Fibroblast of lung (primary cell): ENCODE measurements around the gene WRAP73. TPM values are rescaled to one million over a fixed set of nuclear protein-coding genes. Genes with fewer than 3 reads are reported as not detected.
A peak's percentile ranks its signal among the peaks of the same experiment; 100 is the strongest.

Source experiments
- DNase-seq, 2 donors: peaks; one replicate each; pipeline versions ENCODE4 v3.0.0 to v3.0.0-alpha.2; 2010; ENCODE audit warnings: low read depth in 2 of 2
- H2AFZ ChIP-seq: 2 replicates; pipeline ENCODE4 v1.5.1; 2012; ENCODE audit warnings: low read length, control low read depth, inconsistent platforms
- H3K27ac ChIP-seq: 2 replicates; pipeline ENCODE4 v1.5.1; 2011; ENCODE audit warnings: low read length, control low read depth; ENCODE audit not compliant: insufficient read depth
- H3K27me3 ChIP-seq: 2 replicates; pipeline ENCODE4 v1.5.1; 2011; ENCODE audit warnings: mild to moderate bottlenecking, low read length; ENCODE audit not compliant: control insufficient read depth, insufficient read depth
- H3K36me3 ChIP-seq: 2 replicates; pipeline ENCODE4 v1.5.1; 2011; ENCODE audit warnings: low read length; ENCODE audit not compliant: control insufficient read depth, insufficient read depth
- H3K4me1 ChIP-seq: 2 replicates; pipeline ENCODE4 v1.5.1; 2011; ENCODE audit warnings: low read length; ENCODE audit not compliant: control insufficient read depth, insufficient read depth; ENCODE audit errors: extremely low read depth
- H3K4me2 ChIP-seq: 2 replicates; pipeline ENCODE4 v1.5.1; 2011; ENCODE audit warnings: low read length, control low read depth; ENCODE audit not compliant: insufficient read depth; ENCODE audit errors: extremely low read depth
- H3K4me3 ChIP-seq, 4 experiments: fragments of 200-600 bp in 1 of 4; sonication (generic) in 1 of 4; replicated peaks in 1 of 4; 2 replicates each; pipeline ENCODE4 v1.5.1; 2011 to 2016; ENCODE audit warnings: low read length in 4 of 4, low read depth in 3 of 4, mild to moderate bottlenecking in 3 of 4, control low read depth in 2 of 4, inconsistent platforms in 1 of 4, mixed read lengths in 1 of 4; ENCODE audit not compliant: insufficient read depth in 1 of 4; ENCODE audit errors: control extremely low read depth in 1 of 4
- H3K79me2 ChIP-seq: 2 replicates; pipeline ENCODE4 v1.5.1; 2012; ENCODE audit warnings: mild to moderate bottlenecking, low read length, inconsistent platforms; ENCODE audit not compliant: control insufficient read depth, insufficient read depth
- H3K9ac ChIP-seq: 2 replicates; pipeline ENCODE4 v1.5.1; 2011; ENCODE audit warnings: mild to moderate bottlenecking, low read length, control low read depth; ENCODE audit not compliant: insufficient read depth
- H3K9me3 ChIP-seq: 2 replicates; pipeline ENCODE4 v1.5.1; 2012; ENCODE audit warnings: low read depth, low read length; ENCODE audit not compliant: control insufficient read depth, insufficient read depth
- H4K20me1 ChIP-seq: 2 replicates; pipeline ENCODE4 v1.5.1; 2011; ENCODE audit warnings: low read length; ENCODE audit not compliant: control insufficient read depth, insufficient read depth; ENCODE audit errors: extremely low read depth
- CTCF ChIP-seq, 2 donors: IDR thresholded peaks in 1 of 2; conservative IDR thresholded peaks in 1 of 2; 1 replicate in 1 of 2; 2 replicates in 1 of 2; pipeline ENCODE4 v1.5.1; 2011 to 2012; ENCODE audit warnings: low read length in 2 of 2, control low read depth in 1 of 2, inconsistent platforms in 1 of 2, low read depth in 1 of 2, mild to moderate bottlenecking in 1 of 2
- EZH2 ChIP-seq: IDR thresholded peaks from 2 replicates; pipeline ENCODE4 v1.5.1; 2012; ENCODE audit warnings: low read length, control low read depth, mild to moderate bottlenecking; ENCODE audit errors: missing control alignments
- polyA plus RNA-seq, 2 donors: library from polyadenylated mRNA; depleted of rRNA in 1 of 2; stranded (reverse) in 1 of 2; unstranded in 1 of 2; fragments of >200 nt; gene quantifications; 2 replicates each; pipeline ENCODE4 v1.2.1, GENCODE V29; 2011 to 2012; ENCODE audit warnings: missing spikeins in 1 of 2
- total RNA-seq: library from RNA; depleted of rRNA; stranded (reverse); fragments of >200 nt; gene quantifications from 2 replicates; pipeline ENCODE4 v1.2.1, GENCODE V29; 2014

The WRAP73 gene
- total and polyA plus RNA-seq, 2 donors (not counting 1 experiment from before 2014, with no cell fraction given) = 12.0 to 15.0 TPM

- no peak for TF ChIP-seq EZH2
- TF ChIP-seq CTCF (conservative IDR thresholded peaks at IDR 0.05 in 1 of 2, IDR thresholded peaks at IDR 0.05 in 1 of 2; ENCODE audit: low read depth in 1 of 2, low read length in 2 of 2) = no peak
- peaks cover 11% of the 10 kb centered on the region for H3K36me3 ChIP-seq
Measured at GRCh38 chr1:3627515-3628253, 22.2 kb downstream of the WRAP73 start.

GRCh38 chr1:3626025-3626424 lies 23.9 kb downstream of the WRAP73 start:
- H3K9ac ChIP-seq = no peak overlapping the region
- H3K9me3 ChIP-seq = no peaks in the 10 kb centered on the region
- DNase-seq = no peak
- peaks cover 4% of the 10 kb centered on the region for H3K4me1 ChIP-seq
- no peaks in the 10 kb centered on the region for H4K20me1 ChIP-seq
- peak overlapping the region; percentile 87 for H3K4me2 ChIP-seq
- no peaks in the 10 kb centered on the region for H3K27me3 ChIP-seq
- H3K4me3 ChIP-seq = peak overlapping the region in 2 of 4 experiments; percentile 59 to 96
- TF ChIP-seq CTCF (conservative IDR thresholded peaks at IDR 0.05 in 1 of 2, IDR thresholded peaks at IDR 0.05 in 1 of 2; ENCODE audit: low read depth in 1 of 2, low read length in 2 of 2) (no peak), EZH2 (no peak)
- H3K79me2 ChIP-seq = peaks cover 5% of the 10 kb centered on the region
- peaks cover 11% of the 10 kb centered on the region for H3K36me3 ChIP-seq
- H2AFZ ChIP-seq = no peak overlapping the region
- H3K27ac ChIP-seq = no peak overlapping the region

More at GRCh38 chr1:3627515-3628253, 22.2 kb downstream of the WRAP73 start:
- Histone ChIP-seq H3K9ac (no peak overlapping the region), H3K9me3 (no peaks in the 10 kb centered on the region), H2AFZ (no peak overlapping the region), H3K4me1 (peaks cover 4% of the 10 kb centered on the region), H3K4me2 (no peak overlapping the region), H3K4me3 (no peak overlapping the region), H3K27me3 (no peaks in the 10 kb centered on the region), H3K27ac (no peak overlapping the region), H4K20me1 (no peaks in the 10 kb centered on the region), H3K79me2 (peaks cover 5% of the 10 kb centered on the region)
- no peak for DNase-seq

- DNase-seq = peak; percentile 32 to 45
- Histone ChIP-seq H3K4me3 (peak overlapping the region; percentile 57 to 96 (median 62)), H3K4me2 (peak overlapping the region; percentile 87), H3K27me3 (no peaks in the 10 kb centered on the region), H3K9me3 (no peaks in the 10 kb centered on the region), H3K27ac (peak overlapping the region; percentile 48), H4K20me1 (no peaks in the 10 kb centered on the region), H3K79me2 (peaks cover 5% of the 10 kb centered on the region), H2AFZ (peak overlapping the region; percentile 35), H3K36me3 (peaks cover 11% of the 10 kb centered on the region), H3K4me1 (peaks cover 4% of the 10 kb centered on the region), H3K9ac (peak overlapping the region; percentile 65)
- TF ChIP-seq CTCF (conservative IDR thresholded peaks at IDR 0.05 in 1 of 2, IDR thresholded peaks at IDR 0.05 in 1 of 2; ENCODE audit: low read depth in 1 of 2, low read length in 2 of 2) = no peak
- no peak for TF ChIP-seq EZH2
Measured at GRCh38 chr1:3625151-3625907, 24.6 kb downstream of the WRAP73 start.
